H1 (cell line): ENCODE results near the gene SIK2. TPM values are rescaled to one million over a fixed set of nuclear protein-coding genes. Genes with fewer than 3 reads are reported as not detected.

Source experiments
- CTCF ChIA-PET: fragments of 300-600 bp; sonication (Branson Sonifier 250); formaldehyde crosslinking; loops from one replicate; lab custom pipeline; 2021; ENCODE audit not compliant: partially characterized antibody; lab: Charles Lee
- POLR2A ChIA-PET: fragments of 300-600 bp; sonication (Branson Sonifier 250); formaldehyde crosslinking; loops from one replicate; lab custom pipeline; 2021; ENCODE audit warnings: inconsistent platforms; ENCODE audit not compliant: partially characterized antibody; lab: Charles Lee
- DNase-seq, 2 experiments: peaks; one replicate each; pipeline versions ENCODE4 v3.0.0 to v3.0.0-alpha.2; 2010 to 2022; ENCODE audit warnings: low spot score in 2 of 2, low read depth in 1 of 2, mixed read lengths in 1 of 2
- FAIRE-seq: peaks from 2 replicates; lab custom pipeline; 2011; peaks lifted over from hg19 to GRCh38; lab: Jason Lieb, UNC
- H2AFZ ChIP-seq: 2 replicates; pipeline ENCODE4 v1.8.1; 2012; ENCODE audit warnings: low read length, inconsistent platforms
- H2AK5ac ChIP-seq: 2 replicates; pipeline ENCODE4 v1.6.1; 2013; ENCODE audit warnings: low read depth, low read length
- H2BK120ac ChIP-seq: replicated peaks from 2 replicates; pipeline ENCODE3; 2013; ENCODE audit warnings: low read depth, low read length, inconsistent platforms
- H2BK12ac ChIP-seq: 2 replicates; pipeline ENCODE4 v1.6.1; 2013; ENCODE audit warnings: low read depth, low read length
- H2BK15ac ChIP-seq: 2 replicates; pipeline ENCODE4 v1.6.1; 2013; ENCODE audit warnings: low read length
- H2BK20ac ChIP-seq: 2 replicates; pipeline ENCODE4 v1.6.1; 2013; ENCODE audit warnings: low read length
- H2BK5ac ChIP-seq: 2 replicates; pipeline ENCODE4 v1.6.1; 2013; ENCODE audit warnings: low read depth, low read length
- H3K14ac ChIP-seq: 2 replicates; pipeline ENCODE4 v1.6.1; 2013; ENCODE audit warnings: inconsistent platforms; ENCODE audit not compliant: insufficient read length
- H3K18ac ChIP-seq: 2 replicates; pipeline ENCODE4 v1.6.1; 2013; ENCODE audit warnings: low read length; ENCODE audit errors: extremely low read depth
- H3K23ac ChIP-seq: 2 replicates; pipeline ENCODE4 v1.6.1; 2013; ENCODE audit warnings: inconsistent platforms; ENCODE audit not compliant: insufficient read length
- H3K23me2 ChIP-seq: 2 replicates; pipeline ENCODE4 v1.6.1; 2013; ENCODE audit warnings: low read depth, low read length
- H3K27ac ChIP-seq: 2 replicates; pipeline ENCODE4 v1.6.1; 2011; ENCODE audit warnings: low read depth, low read length, inconsistent platforms
- H3K27me3 ChIP-seq, 4 experiments: replicated peaks in 1 of 4; 1 replicate in 1 of 4; 2 replicates in 3 of 4; pipeline versions ENCODE4 v1.6.1 to v1.8.1; 2011 to 2013; ENCODE audit warnings: low read length in 3 of 4, mild to moderate bottlenecking in 3 of 4, inconsistent platforms in 2 of 4, mixed read lengths in 2 of 4, moderate library complexity in 1 of 4; ENCODE audit not compliant: control insufficient read depth in 3 of 4, insufficient read depth in 3 of 4; ENCODE audit errors: extremely low read depth in 1 of 4
- H3K36me3 ChIP-seq, 4 experiments: 2 replicates each; pipeline versions ENCODE4 v1.6.1 to v1.8.1; 2011 to 2013; ENCODE audit warnings: mild to moderate bottlenecking in 4 of 4, low read length in 3 of 4, moderate library complexity in 2 of 4, control low read depth in 1 of 4, inconsistent platforms in 1 of 4; ENCODE audit not compliant: insufficient read depth in 4 of 4, control insufficient read depth in 2 of 4
- H3K4ac ChIP-seq: replicated peaks from 2 replicates; pipeline ENCODE3; 2013; ENCODE audit warnings: low read length, low read depth, mixed read lengths, inconsistent platforms; ENCODE audit not compliant: insufficient read length
- H3K4me1 ChIP-seq, 4 experiments: replicated peaks in 1 of 4; 1 replicate in 1 of 4; 2 replicates in 3 of 4; pipeline versions ENCODE4 v1.6.1 to v1.8.1; 2011 to 2013; ENCODE audit warnings: low read length in 3 of 4, inconsistent platforms in 2 of 4, mixed read lengths in 1 of 4; ENCODE audit not compliant: insufficient read depth in 4 of 4, control insufficient read depth in 3 of 4
- H3K4me2 ChIP-seq, 2 experiments: 2 replicates each; pipeline versions ENCODE4 v1.6.1 to v1.8.1; 2011 to 2013; ENCODE audit warnings: low read depth in 2 of 2, low read length in 2 of 2, control low read depth in 1 of 2, inconsistent platforms in 1 of 2, mild to moderate bottlenecking in 1 of 2; ENCODE audit not compliant: insufficient read depth in 1 of 2
- H3K4me3 ChIP-seq, 4 experiments: fragments of 200-600, 300-600 bp in 1 of 4; sonication (generic), shearing (Covaris generic), sonication (Bioruptor Twin) in 1 of 4; 2 replicates each; pipeline versions ENCODE4 v1.5.1 to v1.8.1; 2011 to 2016; ENCODE audit warnings: low read length in 4 of 4, low read depth in 3 of 4, control low read depth in 2 of 4, inconsistent platforms in 2 of 4, mild to moderate bottlenecking in 2 of 4, mixed read lengths in 1 of 4, moderate library complexity in 1 of 4; ENCODE audit not compliant: insufficient read depth in 2 of 4; ENCODE audit errors: extremely low read depth in 1 of 4
- H3K56ac ChIP-seq: replicated peaks from 2 replicates; pipeline ENCODE3; 2013; ENCODE audit warnings: low read depth, mild to moderate bottlenecking, mixed read lengths, low read length, inconsistent platforms; ENCODE audit not compliant: insufficient read length
- H3K79me1 ChIP-seq: 2 replicates; pipeline ENCODE4 v1.6.1; 2013; ENCODE audit warnings: low read depth, low read length, control low read depth
- H3K79me2 ChIP-seq, 2 experiments: 2 replicates each; pipeline versions ENCODE4 v1.6.1 to v1.8.1; 2012 to 2013; ENCODE audit warnings: low read length in 2 of 2, mild to moderate bottlenecking in 2 of 2, inconsistent platforms in 1 of 2; ENCODE audit not compliant: insufficient read depth in 2 of 2, control insufficient read depth in 1 of 2
- H3K9ac ChIP-seq, 4 experiments: replicated peaks in 1 of 4; 1 replicate in 1 of 4; 2 replicates in 3 of 4; pipeline versions ENCODE4 v1.6.1 to v1.8.1; 2011 to 2013; ENCODE audit warnings: low read depth in 3 of 4, low read length in 3 of 4, control low read depth in 2 of 4, mild to moderate bottlenecking in 2 of 4, moderate library complexity in 2 of 4, inconsistent platforms in 1 of 4; ENCODE audit errors: extremely low read depth in 1 of 4
- H3K9me3 ChIP-seq, 2 experiments: 2 replicates each; pipeline versions ENCODE4 v1.6.1 to v1.8.1; 2012 to 2013; ENCODE audit warnings: mild to moderate bottlenecking in 2 of 2, moderate library complexity in 2 of 2, control low read depth in 1 of 2, inconsistent platforms in 1 of 2, low read depth in 1 of 2, low read length in 1 of 2, mixed read lengths in 1 of 2; ENCODE audit not compliant: insufficient read depth in 2 of 2
- H4K20me1 ChIP-seq, 2 experiments: replicated peaks in 1 of 2; 2 replicates each; pipeline versions ENCODE3 to v1.8.1; 2011 to 2013; ENCODE audit warnings: inconsistent platforms in 2 of 2, low read length in 2 of 2, mild to moderate bottlenecking in 1 of 2; ENCODE audit not compliant: insufficient read depth in 2 of 2, control insufficient read depth in 1 of 2
- H4K5ac ChIP-seq: 2 replicates; pipeline ENCODE4 v1.6.1; 2013; ENCODE audit warnings: low read length, low read depth, mixed read lengths, inconsistent platforms; ENCODE audit not compliant: insufficient read length
- H4K8ac ChIP-seq: 2 replicates; pipeline ENCODE4 v1.8.0; 2013; ENCODE audit warnings: mild to moderate bottlenecking, moderate library complexity, low read length, inconsistent platforms; ENCODE audit not compliant: insufficient read depth; ENCODE audit errors: extremely low read depth
- H4K91ac ChIP-seq: replicated peaks from 2 replicates; pipeline ENCODE3; 2013; ENCODE audit warnings: low read length, mixed read lengths, inconsistent platforms; ENCODE audit not compliant: insufficient read length
- BCL11A ChIP-seq, 2 experiments: IDR thresholded peaks; one replicate each; pipeline ENCODE4 v1.6.1; 2011; ENCODE audit warnings: low read depth in 2 of 2, low read length in 2 of 2, mild to moderate bottlenecking in 2 of 2
- whole genome bisulfite sequencing, 2 experiments: shearing (Covaris generic) in 1 of 2; methylation state at CpG; one replicate each; pipeline versions ENCODE4 v1.1.6 to v1.1.7; 2013 to 2015; ENCODE audit warnings: low lambda C conversion rate in 2 of 2, mixed read lengths in 2 of 2, inconsistent platforms in 1 of 2, low coverage in 1 of 2, missing lambda C conversion rate in 1 of 2; ENCODE audit not compliant: insufficient replicate concordance in 2 of 2, insufficient coverage in 1 of 2, insufficient read length in 1 of 2; ENCODE audit errors: extremely low coverage in 1 of 2, missing lambda C conversion rate in 1 of 2; 5-methylcytosine and 5-hydroxymethylcytosine counted together
- polyA plus RNA-seq, 7 experiments: library from polyadenylated mRNA; depleted of rRNA in 3 of 7; stranded (reverse) in 5 of 7; unstranded in 2 of 7; fragments of >200 nt in 5 of 7; fragments of 200-250 nt in 2 of 7; gene quantifications; 1 replicate in 5 of 7; 2 replicates in 1 of 7; 4 replicates in 1 of 7; pipeline versions ENCODE4 v1.2.1 to v1.2.3, GENCODE V29; 2011 to 2013; ENCODE audit warnings: missing spikeins in 2 of 7, mixed read lengths in 2 of 7
- total RNA-seq: library from RNA; stranded (reverse); fragmentation: NEBNext Ultra II Directional; extraction: Animal tissue kit (Norgen Biotek cat#: 25700); gene quantifications from 2 replicates; pipeline ENCODE4 v1.2.1, GENCODE V29; 2021

The SIK2 gene
- total and polyA plus RNA-seq, 2 of the 8 experiments (the other 6 are each of a cell fraction or from before 2014, with no cell fraction given), result 8.8 to 11.2 TPM

GRCh38 chr11:111639226-111639925 is 37.1 kb downstream of the SIK2 start:
- no peaks in the 10 kb centered on the region for H3K27me3 ChIP-seq
- no peak overlapping the region for H4K8ac ChIP-seq
- peaks cover 0 to 1% of the 10 kb centered on the region in 2 experiments for H4K20me1 ChIP-seq
- H4K5ac ChIP-seq, result no peak overlapping the region
- no peak overlapping the region for H2AFZ ChIP-seq
- no peak overlapping the region for H2BK15ac ChIP-seq
- no peak overlapping the region for H3K18ac ChIP-seq
- no peaks in the 10 kb centered on the region for H3K23me2 ChIP-seq
- no peak overlapping the region for H3K27ac ChIP-seq
- no peak for TF ChIP-seq BCL11A (IDR thresholded peaks at IDR 0.05; ENCODE audit: low read depth in 2 of 2, low read length in 2 of 2)
- no peak overlapping the region for H3K4ac ChIP-seq
- peaks cover 0 to 8% (median 3%) of the 10 kb centered on the region in 4 experiments; a peak in 5 of 7 replicates for H3K4me1 ChIP-seq
- H3K23ac ChIP-seq, result no peak overlapping the region
- H4K91ac ChIP-seq, result no peak overlapping the region
- no peak overlapping the region for H3K4me2 ChIP-seq
- no peaks in the 10 kb centered on the region for H3K79me2 ChIP-seq
- H3K14ac ChIP-seq, result no peak overlapping the region
- H3K9me3 ChIP-seq, result no peaks in the 10 kb centered on the region
- no peak overlapping the region for H2AK5ac ChIP-seq
- no peaks in the 10 kb centered on the region for H3K79me1 ChIP-seq
- H3K36me3 ChIP-seq, result no peaks in the 10 kb centered on the region
- H2BK20ac ChIP-seq, result no peak overlapping the region
- H2BK5ac ChIP-seq, result no peak overlapping the region
- no peak overlapping the region for H3K9ac ChIP-seq
- no peak overlapping the region for H2BK12ac ChIP-seq
- DNase-seq (no peak), FAIRE-seq (peak; percentile 42)
- WGBS, 2 experiments, result 94% methylated on average over 1 of the region's 1 CpG; no CpG with 5 or more reads in 1 of the 2 experiments
- H3K4me3 ChIP-seq, result no peak overlapping the region
- no peak overlapping the region for H3K56ac ChIP-seq
- ChIA-PET CTCF (interaction anchor here (1.2 kb wide), 1 partner anchor 137 kb away, joined by 5 read pairs; no protein-coding TSS in a partner anchor), POLR2A (interaction anchor here (1.2 kb wide), 1 partner anchor 83 kb away, joined by 3 read pairs; no protein-coding TSS in a partner anchor)
- no peak overlapping the region for H2BK120ac ChIP-seq
